ENCODE results near the gene FOXO4. TPM values are rescaled to one million over a fixed set of nuclear protein-coding genes. Genes with fewer than 3 reads are reported as not detected.

The FOXO4 gene
- total and polyA plus RNA-seq, 2 of the 13 experiments (the other 11 are each of a cell fraction or from before 2014, with no cell fraction given) = 5.1 to 5.7 TPM

DNA sequence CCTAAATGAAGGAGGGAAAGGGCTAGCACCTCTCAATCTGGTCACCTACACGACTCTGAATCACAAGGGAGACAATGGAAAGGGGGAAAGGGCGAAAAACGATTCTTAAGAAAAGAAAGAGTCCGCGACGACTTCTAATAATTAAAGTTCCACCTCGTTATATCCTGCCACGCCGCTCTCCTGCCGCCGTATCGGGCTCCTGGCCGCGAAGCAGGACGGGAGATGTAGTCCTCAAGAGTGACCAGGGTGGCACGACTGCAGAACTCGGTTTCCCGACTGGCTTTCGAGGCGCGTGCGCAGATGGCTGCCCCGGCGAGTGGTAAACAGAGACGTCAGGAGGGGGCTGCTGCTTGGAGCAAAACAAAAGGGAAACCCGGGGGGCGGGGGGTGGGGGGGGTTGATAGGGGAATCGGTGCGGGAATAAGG, at the start of gene FOXO4 (continued):
- TF ChIP-seq, protein P1, sequence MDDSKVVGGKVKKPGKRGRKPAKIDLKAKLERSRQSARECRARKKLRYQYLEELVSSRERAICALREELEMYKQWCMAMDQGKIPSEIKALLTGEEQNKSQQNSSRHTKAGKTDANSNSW (CRISPR knock-in tag; IDR thresholded peaks at IDR 0.05; ENCODE audit: borderline replicate concordance) = no peak
- TF ChIP-seq, protein P2, sequence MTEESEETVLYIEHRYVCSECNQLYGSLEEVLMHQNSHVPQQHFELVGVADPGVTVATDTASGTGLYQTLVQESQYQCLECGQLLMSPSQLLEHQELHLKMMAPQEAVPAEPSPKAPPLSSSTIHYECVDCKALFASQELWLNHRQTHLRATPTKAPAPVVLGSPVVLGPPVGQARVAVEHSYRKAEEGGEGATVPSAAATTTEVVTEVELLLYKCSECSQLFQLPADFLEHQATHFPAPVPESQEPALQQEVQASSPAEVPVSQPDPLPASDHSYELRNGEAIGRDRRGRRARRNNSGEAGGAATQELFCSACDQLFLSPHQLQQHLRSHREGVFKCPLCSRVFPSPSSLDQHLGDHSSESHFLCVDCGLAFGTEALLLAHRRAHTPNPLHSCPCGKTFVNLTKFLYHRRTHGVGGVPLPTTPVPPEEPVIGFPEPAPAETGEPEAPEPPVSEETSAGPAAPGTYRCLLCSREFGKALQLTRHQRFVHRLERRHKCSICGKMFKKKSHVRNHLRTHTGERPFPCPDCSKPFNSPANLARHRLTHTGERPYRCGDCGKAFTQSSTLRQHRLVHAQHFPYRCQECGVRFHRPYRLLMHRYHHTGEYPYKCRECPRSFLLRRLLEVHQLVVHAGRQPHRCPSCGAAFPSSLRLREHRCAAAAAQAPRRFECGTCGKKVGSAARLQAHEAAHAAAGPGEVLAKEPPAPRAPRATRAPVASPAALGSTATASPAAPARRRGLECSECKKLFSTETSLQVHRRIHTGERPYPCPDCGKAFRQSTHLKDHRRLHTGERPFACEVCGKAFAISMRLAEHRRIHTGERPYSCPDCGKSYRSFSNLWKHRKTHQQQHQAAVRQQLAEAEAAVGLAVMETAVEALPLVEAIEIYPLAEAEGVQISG (CRISPR knock-in tag; IDR thresholded peaks at IDR 0.05) = no peak
- TF ChIP-seq, protein P3, sequence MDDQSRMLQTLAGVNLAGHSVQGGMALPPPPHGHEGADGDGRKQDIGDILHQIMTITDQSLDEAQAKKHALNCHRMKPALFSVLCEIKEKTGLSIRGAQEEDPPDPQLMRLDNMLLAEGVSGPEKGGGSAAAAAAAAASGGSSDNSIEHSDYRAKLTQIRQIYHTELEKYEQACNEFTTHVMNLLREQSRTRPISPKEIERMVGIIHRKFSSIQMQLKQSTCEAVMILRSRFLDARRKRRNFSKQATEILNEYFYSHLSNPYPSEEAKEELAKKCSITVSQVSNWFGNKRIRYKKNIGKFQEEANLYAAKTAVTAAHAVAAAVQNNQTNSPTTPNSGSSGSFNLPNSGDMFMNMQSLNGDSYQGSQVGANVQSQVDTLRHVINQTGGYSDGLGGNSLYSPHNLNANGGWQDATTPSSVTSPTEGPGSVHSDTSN (CRISPR knock-in tag; IDR thresholded peaks at IDR 0.05; ENCODE audit: borderline replicate concordance) = no peak
- TF ChIP-seq, protein P4, sequence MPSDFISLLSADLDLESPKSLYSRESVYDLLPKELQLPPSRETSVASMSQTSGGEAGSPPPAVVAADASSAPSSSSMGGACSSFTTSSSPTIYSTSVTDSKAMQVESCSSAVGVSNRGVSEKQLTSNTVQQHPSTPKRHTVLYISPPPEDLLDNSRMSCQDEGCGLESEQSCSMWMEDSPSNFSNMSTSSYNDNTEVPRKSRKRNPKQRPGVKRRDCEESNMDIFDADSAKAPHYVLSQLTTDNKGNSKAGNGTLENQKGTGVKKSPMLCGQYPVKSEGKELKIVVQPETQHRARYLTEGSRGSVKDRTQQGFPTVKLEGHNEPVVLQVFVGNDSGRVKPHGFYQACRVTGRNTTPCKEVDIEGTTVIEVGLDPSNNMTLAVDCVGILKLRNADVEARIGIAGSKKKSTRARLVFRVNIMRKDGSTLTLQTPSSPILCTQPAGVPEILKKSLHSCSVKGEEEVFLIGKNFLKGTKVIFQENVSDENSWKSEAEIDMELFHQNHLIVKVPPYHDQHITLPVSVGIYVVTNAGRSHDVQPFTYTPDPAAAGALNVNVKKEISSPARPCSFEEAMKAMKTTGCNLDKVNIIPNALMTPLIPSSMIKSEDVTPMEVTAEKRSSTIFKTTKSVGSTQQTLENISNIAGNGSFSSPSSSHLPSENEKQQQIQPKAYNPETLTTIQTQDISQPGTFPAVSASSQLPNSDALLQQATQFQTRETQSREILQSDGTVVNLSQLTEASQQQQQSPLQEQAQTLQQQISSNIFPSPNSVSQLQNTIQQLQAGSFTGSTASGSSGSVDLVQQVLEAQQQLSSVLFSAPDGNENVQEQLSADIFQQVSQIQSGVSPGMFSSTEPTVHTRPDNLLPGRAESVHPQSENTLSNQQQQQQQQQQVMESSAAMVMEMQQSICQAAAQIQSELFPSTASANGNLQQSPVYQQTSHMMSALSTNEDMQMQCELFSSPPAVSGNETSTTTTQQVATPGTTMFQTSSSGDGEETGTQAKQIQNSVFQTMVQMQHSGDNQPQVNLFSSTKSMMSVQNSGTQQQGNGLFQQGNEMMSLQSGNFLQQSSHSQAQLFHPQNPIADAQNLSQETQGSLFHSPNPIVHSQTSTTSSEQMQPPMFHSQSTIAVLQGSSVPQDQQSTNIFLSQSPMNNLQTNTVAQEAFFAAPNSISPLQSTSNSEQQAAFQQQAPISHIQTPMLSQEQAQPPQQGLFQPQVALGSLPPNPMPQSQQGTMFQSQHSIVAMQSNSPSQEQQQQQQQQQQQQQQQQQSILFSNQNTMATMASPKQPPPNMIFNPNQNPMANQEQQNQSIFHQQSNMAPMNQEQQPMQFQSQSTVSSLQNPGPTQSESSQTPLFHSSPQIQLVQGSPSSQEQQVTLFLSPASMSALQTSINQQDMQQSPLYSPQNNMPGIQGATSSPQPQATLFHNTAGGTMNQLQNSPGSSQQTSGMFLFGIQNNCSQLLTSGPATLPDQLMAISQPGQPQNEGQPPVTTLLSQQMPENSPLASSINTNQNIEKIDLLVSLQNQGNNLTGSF (CRISPR knock-in tag; IDR thresholded peaks at IDR 0.05) = no peak
- TF ChIP-seq NFYC (CRISPR knock-in tag; IDR thresholded peaks at IDR 0.05) (no peak), GPN1 (CRISPR knock-in tag; IDR thresholded peaks at IDR 0.05; ENCODE audit: borderline replicate concordance) (no peak), GATA4 (IDR thresholded peaks at IDR 0.05; ENCODE audit: borderline replicate concordance, low read depth) (no peak)
- TF ChIP-seq, protein P5, sequence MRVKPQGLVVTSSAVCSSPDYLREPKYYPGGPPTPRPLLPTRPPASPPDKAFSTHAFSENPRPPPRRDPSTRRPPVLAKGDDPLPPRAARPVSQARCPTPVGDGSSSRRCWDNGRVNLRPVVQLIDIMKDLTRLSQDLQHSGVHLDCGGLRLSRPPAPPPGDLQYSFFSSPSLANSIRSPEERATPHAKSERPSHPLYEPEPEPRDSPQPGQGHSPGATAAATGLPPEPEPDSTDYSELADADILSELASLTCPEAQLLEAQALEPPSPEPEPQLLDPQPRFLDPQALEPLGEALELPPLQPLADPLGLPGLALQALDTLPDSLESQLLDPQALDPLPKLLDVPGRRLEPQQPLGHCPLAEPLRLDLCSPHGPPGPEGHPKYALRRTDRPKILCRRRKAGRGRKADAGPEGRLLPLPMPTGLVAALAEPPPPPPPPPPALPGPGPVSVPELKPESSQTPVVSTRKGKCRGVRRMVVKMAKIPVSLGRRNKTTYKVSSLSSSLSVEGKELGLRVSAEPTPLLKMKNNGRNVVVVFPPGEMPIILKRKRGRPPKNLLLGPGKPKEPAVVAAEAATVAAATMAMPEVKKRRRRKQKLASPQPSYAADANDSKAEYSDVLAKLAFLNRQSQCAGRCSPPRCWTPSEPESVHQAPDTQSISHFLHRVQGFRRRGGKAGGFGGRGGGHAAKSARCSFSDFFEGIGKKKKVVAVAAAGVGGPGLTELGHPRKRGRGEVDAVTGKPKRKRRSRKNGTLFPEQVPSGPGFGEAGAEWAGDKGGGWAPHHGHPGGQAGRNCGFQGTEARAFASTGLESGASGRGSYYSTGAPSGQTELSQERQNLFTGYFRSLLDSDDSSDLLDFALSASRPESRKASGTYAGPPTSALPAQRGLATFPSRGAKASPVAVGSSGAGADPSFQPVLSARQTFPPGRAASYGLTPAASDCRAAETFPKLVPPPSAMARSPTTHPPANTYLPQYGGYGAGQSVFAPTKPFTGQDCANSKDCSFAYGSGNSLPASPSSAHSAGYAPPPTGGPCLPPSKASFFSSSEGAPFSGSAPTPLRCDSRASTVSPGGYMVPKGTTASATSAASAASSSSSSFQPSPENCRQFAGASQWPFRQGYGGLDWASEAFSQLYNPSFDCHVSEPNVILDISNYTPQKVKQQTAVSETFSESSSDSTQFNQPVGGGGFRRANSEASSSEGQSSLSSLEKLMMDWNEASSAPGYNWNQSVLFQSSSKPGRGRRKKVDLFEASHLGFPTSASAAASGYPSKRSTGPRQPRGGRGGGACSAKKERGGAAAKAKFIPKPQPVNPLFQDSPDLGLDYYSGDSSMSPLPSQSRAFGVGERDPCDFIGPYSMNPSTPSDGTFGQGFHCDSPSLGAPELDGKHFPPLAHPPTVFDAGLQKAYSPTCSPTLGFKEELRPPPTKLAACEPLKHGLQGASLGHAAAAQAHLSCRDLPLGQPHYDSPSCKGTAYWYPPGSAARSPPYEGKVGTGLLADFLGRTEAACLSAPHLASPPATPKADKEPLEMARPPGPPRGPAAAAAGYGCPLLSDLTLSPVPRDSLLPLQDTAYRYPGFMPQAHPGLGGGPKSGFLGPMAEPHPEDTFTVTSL (CRISPR knock-in tag; IDR thresholded peaks at IDR 0.05; ENCODE audit: borderline replicate concordance) = no peak

All from HepG2 (cell line).